ENCODE results near the gene LRCH3. TPM values are rescaled to one million over a fixed set of nuclear protein-coding genes. Genes with fewer than 3 reads are reported as not detected.

Gene LRCH3
- polyA plus RNA-seq, 1 donor from 2014 or later: 41.4 TPM

DNA sequence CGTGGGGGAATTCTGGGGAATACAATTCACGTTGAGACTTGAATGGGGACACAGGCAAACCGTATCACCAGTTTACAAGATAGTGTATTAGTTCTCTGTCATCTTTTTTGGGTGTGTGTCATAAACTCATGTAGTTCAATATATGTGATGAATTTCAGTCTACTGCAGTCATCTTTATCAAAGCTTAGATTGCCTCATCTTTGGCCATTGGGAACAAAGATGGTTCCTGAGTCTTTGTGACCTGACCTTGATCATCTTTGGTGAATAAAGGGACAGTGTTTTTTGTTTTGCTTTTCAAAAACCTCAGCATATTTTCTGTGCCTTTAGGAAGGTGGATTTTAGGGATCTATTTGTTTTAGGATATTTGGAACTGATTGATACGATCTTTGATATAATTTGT, 23.3 kb downstream of the LRCH3 start:
- peaks cover 32% of the 10 kb centered on the region for H3K79me2 ChIP-seq (replicated peaks; ENCODE audit: insufficient read depth, low read length)
- H3K9me2 ChIP-seq (ENCODE audit: insufficient read depth, low read length): no peaks in the 10 kb centered on the region
- H3K27me3 ChIP-seq (ENCODE audit: insufficient read depth, low read depth, low read length): no peaks in the 10 kb centered on the region
- no peaks in the 10 kb centered on the region for H3F3A ChIP-seq (ENCODE audit: insufficient read depth, low read length, poor library complexity, severe bottlenecking)
- H3K36me3 ChIP-seq (ENCODE audit: insufficient read depth, low read length): no peaks in the 10 kb centered on the region
- no peaks in the 10 kb centered on the region for H3K9me3 ChIP-seq (ENCODE audit: low read length)
- no peaks in the 10 kb centered on the region for H4K20me1 ChIP-seq (ENCODE audit: insufficient read depth)
- H2AFZ ChIP-seq (ENCODE audit: low read depth, low read length): no peak overlapping the region
- H3K4me3 ChIP-seq (ENCODE audit: low read length): no peak overlapping the region
- H3K27ac ChIP-seq (ENCODE audit: low read length): no peak overlapping the region
- no peak overlapping the region for H3K9ac ChIP-seq (ENCODE audit: low read length)
- TF ChIP-seq, protein P1, sequence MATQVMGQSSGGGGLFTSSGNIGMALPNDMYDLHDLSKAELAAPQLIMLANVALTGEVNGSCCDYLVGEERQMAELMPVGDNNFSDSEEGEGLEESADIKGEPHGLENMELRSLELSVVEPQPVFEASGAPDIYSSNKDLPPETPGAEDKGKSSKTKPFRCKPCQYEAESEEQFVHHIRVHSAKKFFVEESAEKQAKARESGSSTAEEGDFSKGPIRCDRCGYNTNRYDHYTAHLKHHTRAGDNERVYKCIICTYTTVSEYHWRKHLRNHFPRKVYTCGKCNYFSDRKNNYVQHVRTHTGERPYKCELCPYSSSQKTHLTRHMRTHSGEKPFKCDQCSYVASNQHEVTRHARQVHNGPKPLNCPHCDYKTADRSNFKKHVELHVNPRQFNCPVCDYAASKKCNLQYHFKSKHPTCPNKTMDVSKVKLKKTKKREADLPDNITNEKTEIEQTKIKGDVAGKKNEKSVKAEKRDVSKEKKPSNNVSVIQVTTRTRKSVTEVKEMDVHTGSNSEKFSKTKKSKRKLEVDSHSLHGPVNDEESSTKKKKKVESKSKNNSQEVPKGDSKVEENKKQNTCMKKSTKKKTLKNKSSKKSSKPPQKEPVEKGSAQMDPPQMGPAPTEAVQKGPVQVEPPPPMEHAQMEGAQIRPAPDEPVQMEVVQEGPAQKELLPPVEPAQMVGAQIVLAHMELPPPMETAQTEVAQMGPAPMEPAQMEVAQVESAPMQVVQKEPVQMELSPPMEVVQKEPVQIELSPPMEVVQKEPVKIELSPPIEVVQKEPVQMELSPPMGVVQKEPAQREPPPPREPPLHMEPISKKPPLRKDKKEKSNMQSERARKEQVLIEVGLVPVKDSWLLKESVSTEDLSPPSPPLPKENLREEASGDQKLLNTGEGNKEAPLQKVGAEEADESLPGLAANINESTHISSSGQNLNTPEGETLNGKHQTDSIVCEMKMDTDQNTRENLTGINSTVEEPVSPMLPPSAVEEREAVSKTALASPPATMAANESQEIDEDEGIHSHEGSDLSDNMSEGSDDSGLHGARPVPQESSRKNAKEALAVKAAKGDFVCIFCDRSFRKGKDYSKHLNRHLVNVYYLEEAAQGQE (IDR thresholded peaks at IDR 0.05; ENCODE audit: borderline replicate concordance): no peak
- TF ChIP-seq EP300 (conservative IDR thresholded peaks at IDR 0.05; ENCODE audit: poor library complexity, severe bottlenecking) (no peak), RAD21 (conservative IDR thresholded peaks at IDR 0.05) (no peak), EZH2 (IDR thresholded peaks at IDR 0.05; ENCODE audit: borderline replicate concordance, insufficient read depth, low read length, poor library complexity, severe bottlenecking) (no peak), POLR2AphosphoS5 (IDR thresholded peaks at IDR 0.05) (no peak), MXI1 (conservative IDR thresholded peaks at IDR 0.05; ENCODE audit: poor library complexity, severe bottlenecking) (no peak)
- TF ChIP-seq, protein P2, sequence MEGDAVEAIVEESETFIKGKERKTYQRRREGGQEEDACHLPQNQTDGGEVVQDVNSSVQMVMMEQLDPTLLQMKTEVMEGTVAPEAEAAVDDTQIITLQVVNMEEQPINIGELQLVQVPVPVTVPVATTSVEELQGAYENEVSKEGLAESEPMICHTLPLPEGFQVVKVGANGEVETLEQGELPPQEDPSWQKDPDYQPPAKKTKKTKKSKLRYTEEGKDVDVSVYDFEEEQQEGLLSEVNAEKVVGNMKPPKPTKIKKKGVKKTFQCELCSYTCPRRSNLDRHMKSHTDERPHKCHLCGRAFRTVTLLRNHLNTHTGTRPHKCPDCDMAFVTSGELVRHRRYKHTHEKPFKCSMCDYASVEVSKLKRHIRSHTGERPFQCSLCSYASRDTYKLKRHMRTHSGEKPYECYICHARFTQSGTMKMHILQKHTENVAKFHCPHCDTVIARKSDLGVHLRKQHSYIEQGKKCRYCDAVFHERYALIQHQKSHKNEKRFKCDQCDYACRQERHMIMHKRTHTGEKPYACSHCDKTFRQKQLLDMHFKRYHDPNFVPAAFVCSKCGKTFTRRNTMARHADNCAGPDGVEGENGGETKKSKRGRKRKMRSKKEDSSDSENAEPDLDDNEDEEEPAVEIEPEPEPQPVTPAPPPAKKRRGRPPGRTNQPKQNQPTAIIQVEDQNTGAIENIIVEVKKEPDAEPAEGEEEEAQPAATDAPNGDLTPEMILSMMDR (IDR thresholded peaks at IDR 0.05; ENCODE audit: poor library complexity, severe bottlenecking): no peak
- H3K4me2 ChIP-seq (ENCODE audit: low read length): no peak overlapping the region

DNA sequence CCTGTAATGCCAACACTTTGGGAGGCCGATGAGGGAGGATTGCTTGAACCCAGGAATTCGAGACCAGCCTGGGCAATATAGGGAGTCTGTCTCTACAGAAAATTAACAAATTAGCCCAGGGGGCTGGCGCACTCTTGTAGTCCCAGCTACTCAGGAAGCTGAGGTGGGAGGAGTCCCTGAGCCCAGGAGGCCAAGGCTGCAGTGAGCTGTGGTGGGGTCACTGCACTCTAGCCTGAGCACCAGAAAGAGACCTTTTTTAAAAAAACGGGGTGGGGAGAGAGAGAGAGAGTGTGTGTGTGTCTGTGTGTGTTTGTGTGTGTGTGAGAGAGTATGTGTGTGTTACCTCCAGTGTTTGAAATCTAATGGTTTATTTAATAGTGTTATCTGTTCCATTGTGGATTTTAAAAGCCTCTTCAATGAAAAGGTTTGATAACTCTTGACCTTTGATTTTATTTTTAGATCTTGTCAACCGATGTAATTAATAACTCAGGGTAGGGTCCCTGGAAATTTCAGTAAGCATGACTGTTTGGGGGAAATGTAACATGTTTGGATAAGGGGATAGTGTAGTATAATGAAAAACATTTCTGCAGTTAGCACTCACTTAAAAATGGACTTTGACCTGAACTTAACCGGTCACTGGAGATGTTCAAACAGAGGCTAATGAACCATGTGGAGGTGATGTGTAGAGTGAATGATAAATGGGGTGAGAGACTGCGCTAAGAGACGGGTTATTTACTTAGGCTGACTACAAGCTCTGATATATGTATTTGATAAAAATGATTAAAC, 29.7 kb downstream of the LRCH3 start:
- no peaks in the 10 kb centered on the region for H3F3A ChIP-seq (ENCODE audit: insufficient read depth, low read length, poor library complexity, severe bottlenecking)
- H2AFZ ChIP-seq (ENCODE audit: low read depth, low read length): no peak overlapping the region
- TF ChIP-seq EP300 (conservative IDR thresholded peaks at IDR 0.05; ENCODE audit: poor library complexity, severe bottlenecking) (no peak), POLR2AphosphoS5 (IDR thresholded peaks at IDR 0.05) (no peak), TAF1 (IDR thresholded peaks at IDR 0.05; ENCODE audit: low read depth) (no peak), SMC3 (conservative IDR thresholded peaks at IDR 0.05; ENCODE audit: poor library complexity) (no peak), EZH2 (IDR thresholded peaks at IDR 0.05; ENCODE audit: borderline replicate concordance, insufficient read depth, low read length, poor library complexity, severe bottlenecking) (no peak), MXI1 (conservative IDR thresholded peaks at IDR 0.05; ENCODE audit: poor library complexity, severe bottlenecking) (no peak), RAD21 (conservative IDR thresholded peaks at IDR 0.05) (no peak)
- TF ChIP-seq, protein P1 (IDR thresholded peaks at IDR 0.05; ENCODE audit: borderline replicate concordance): no peak
- TF ChIP-seq, protein P2 (IDR thresholded peaks at IDR 0.05; ENCODE audit: poor library complexity, severe bottlenecking): no peak
- no peaks in the 10 kb centered on the region for H3K9me2 ChIP-seq (ENCODE audit: insufficient read depth, low read length)
- no peaks in the 10 kb centered on the region for H3K27me3 ChIP-seq (ENCODE audit: insufficient read depth, low read depth, low read length)
- H3K36me3 ChIP-seq (ENCODE audit: insufficient read depth, low read length): no peaks in the 10 kb centered on the region
- no peaks in the 10 kb centered on the region for H3K79me2 ChIP-seq (replicated peaks; ENCODE audit: insufficient read depth, low read length)
- no peak overlapping the region for H3K4me2 ChIP-seq (ENCODE audit: low read length)
- H3K27ac ChIP-seq (ENCODE audit: low read length): no peak overlapping the region
- no peaks in the 10 kb centered on the region for H3K9me3 ChIP-seq (ENCODE audit: low read length)
- H3K4me3 ChIP-seq (ENCODE audit: low read length): no peak overlapping the region
- no peaks in the 10 kb centered on the region for H4K20me1 ChIP-seq (ENCODE audit: insufficient read depth)
- no peak overlapping the region for H3K9ac ChIP-seq (ENCODE audit: low read length)

All from neural cell (in vitro differentiated cells).